H9 (cell line): ENCODE results near the gene CASP10. TPM values are rescaled to one million over a fixed set of nuclear protein-coding genes. Genes with fewer than 3 reads are reported as not detected.

Experiments used
- DNase-seq: peaks from one replicate; pipeline ENCODE4 v3.0.0-alpha.2; 2017
- H2AFZ ChIP-seq: one replicate; pipeline ENCODE4 v1.6.1; 2013; ENCODE audit warnings: mild to moderate bottlenecking, low read length, control low read depth, moderate library complexity
- H2AK5ac ChIP-seq: 2 replicates; pipeline ENCODE4 v1.6.1; 2013; ENCODE audit warnings: low read length, control low read depth, mixed read lengths; ENCODE audit not compliant: insufficient read length
- H2BK120ac ChIP-seq: one replicate; pipeline ENCODE4 v1.6.1; 2013; ENCODE audit warnings: low read depth, mild to moderate bottlenecking, low read length, control low read depth, inconsistent platforms; ENCODE audit not compliant: poor library complexity, severe bottlenecking
- H2BK12ac ChIP-seq: 2 replicates; pipeline ENCODE4 v1.6.1; 2013; ENCODE audit warnings: low read length, control low read depth, mixed read lengths, low read depth; ENCODE audit not compliant: insufficient read length
- H2BK15ac ChIP-seq: 2 replicates; pipeline ENCODE4 v1.6.1; 2013; ENCODE audit warnings: low read depth, low read length, control low read depth
- H2BK20ac ChIP-seq: one replicate; pipeline ENCODE4 v1.6.1; 2013; ENCODE audit warnings: low read depth, mild to moderate bottlenecking, low read length, control low read depth, inconsistent platforms; ENCODE audit not compliant: poor library complexity, severe bottlenecking
- H2BK5ac ChIP-seq: 2 replicates; pipeline ENCODE4 v1.6.1; 2013; ENCODE audit warnings: low read length, control low read depth, mixed read lengths; ENCODE audit not compliant: insufficient read length
- H3K14ac ChIP-seq: 2 replicates; pipeline ENCODE4 v1.6.1; 2013; ENCODE audit warnings: low read length, control low read depth; ENCODE audit not compliant: insufficient read depth
- H3K18ac ChIP-seq: 2 replicates; pipeline ENCODE4 v1.6.1; 2013; ENCODE audit warnings: low read depth, mild to moderate bottlenecking, mixed read lengths, low read length, control low read depth; ENCODE audit not compliant: insufficient read length
- H3K23ac ChIP-seq: 2 replicates; pipeline ENCODE4 v1.6.1; 2013; ENCODE audit warnings: low read length, control low read depth, mixed read lengths, low read depth; ENCODE audit not compliant: insufficient read length
- H3K23me2 ChIP-seq: 2 replicates; pipeline ENCODE4 v1.6.1; 2013; ENCODE audit warnings: low read depth, mild to moderate bottlenecking, mixed read lengths, low read length, control low read depth; ENCODE audit not compliant: insufficient read length, poor library complexity, severe bottlenecking
- H3K27ac ChIP-seq: 2 replicates; pipeline ENCODE4 v1.5.1; 2013; ENCODE audit warnings: low read length, control low read depth, mixed read lengths, low read depth; ENCODE audit not compliant: insufficient read length
- H3K27me3 ChIP-seq: 2 replicates; pipeline ENCODE4 v1.6.1; 2013; ENCODE audit warnings: low read length, control low read depth, inconsistent platforms; ENCODE audit not compliant: insufficient read depth
- H3K4ac ChIP-seq: 2 replicates; pipeline ENCODE4 v1.6.1; 2013; ENCODE audit warnings: low read depth, mild to moderate bottlenecking, control low read depth, inconsistent platforms, low read length, moderate library complexity
- H3K4me1 ChIP-seq: 2 replicates; pipeline ENCODE4 v1.6.1; 2013; ENCODE audit warnings: low read length, control low read depth, inconsistent platforms; ENCODE audit not compliant: insufficient read depth
- H3K4me2 ChIP-seq: 2 replicates; pipeline ENCODE4 v1.6.1; 2013; ENCODE audit warnings: low read length, control low read depth, mixed read lengths; ENCODE audit not compliant: insufficient read length, insufficient read depth
- H3K56ac ChIP-seq: 2 replicates; pipeline ENCODE4 v1.6.1; 2013; ENCODE audit warnings: low read depth, mild to moderate bottlenecking, mixed read lengths, low read length, control low read depth; ENCODE audit not compliant: insufficient read length
- H3K79me1 ChIP-seq: 2 replicates; pipeline ENCODE4 v1.6.1; 2013; ENCODE audit warnings: low read depth, mild to moderate bottlenecking, moderate library complexity, low read length, control low read depth, inconsistent platforms; ENCODE audit not compliant: insufficient read depth, poor library complexity, severe bottlenecking
- H3K79me2 ChIP-seq: 2 replicates; pipeline ENCODE4 v1.6.1; 2013; ENCODE audit warnings: low read length, control low read depth, inconsistent platforms; ENCODE audit not compliant: insufficient read depth
- H3K9ac ChIP-seq: 2 replicates; pipeline ENCODE4 v1.6.1; 2013; ENCODE audit warnings: low read length, control low read depth, mixed read lengths; ENCODE audit not compliant: insufficient read length; ENCODE audit errors: extremely low read depth
- H3K9me3 ChIP-seq: one replicate; pipeline ENCODE4 v1.6.1; 2013; ENCODE audit warnings: low read depth, low read length, inconsistent platforms; ENCODE audit not compliant: control insufficient read depth
- H3T11ph ChIP-seq: one replicate; pipeline ENCODE4 v1.6.1; 2013; ENCODE audit warnings: mild to moderate bottlenecking, low read length, control low read depth, inconsistent platforms
- H4K20me1 ChIP-seq: one replicate; pipeline ENCODE4 v1.6.1; 2013; ENCODE audit not compliant: control insufficient read depth, insufficient read length, insufficient read depth
- H4K5ac ChIP-seq: 2 replicates; pipeline ENCODE4 v1.6.1; 2013; ENCODE audit warnings: low read depth, mild to moderate bottlenecking, mixed read lengths, low read length, control low read depth; ENCODE audit not compliant: insufficient read length
- H4K8ac ChIP-seq: replicated peaks from 2 replicates; pipeline ENCODE4 v1.6.1; 2013; ENCODE audit warnings: low read length, control low read depth, mixed read lengths, low read depth; ENCODE audit not compliant: insufficient read length
- H4K91ac ChIP-seq: 2 replicates; pipeline ENCODE4 v1.6.1; 2013; ENCODE audit warnings: low read depth, mild to moderate bottlenecking, moderate library complexity, mixed read lengths, low read length, control low read depth; ENCODE audit not compliant: insufficient read length
- H3K27ac Mint-ChIP-seq, 3 experiments: 2 replicates in 2 of 3; 3 replicates in 1 of 3; pipeline ENCODE4 v1.8.0; 2020 to 2021; ENCODE audit warnings: mixed read lengths in 3 of 3, mild to moderate bottlenecking in 1 of 3, moderate library complexity in 1 of 3
- H3K27me3 Mint-ChIP-seq: 2 replicates; pipeline ENCODE4 v1.8.0; 2021; ENCODE audit warnings: low read depth, mild to moderate bottlenecking, moderate library complexity, mixed read lengths
- H3K36me3 Mint-ChIP-seq, 3 experiments: 2 replicates in 2 of 3; 3 replicates in 1 of 3; pipeline ENCODE4 v1.8.0; 2020 to 2021; ENCODE audit warnings: low read depth in 3 of 3, mixed read lengths in 3 of 3; ENCODE audit not compliant: insufficient read depth in 1 of 3
- H3K4me1 Mint-ChIP-seq, 2 experiments: 2 replicates each; pipeline ENCODE4 v1.8.0; 2020; ENCODE audit warnings: mixed read lengths in 2 of 2
- H3K4me3 Mint-ChIP-seq, 2 experiments: 2 replicates in 1 of 2; 3 replicates in 1 of 2; pipeline ENCODE4 v1.8.0; 2020 to 2021; ENCODE audit warnings: mild to moderate bottlenecking in 2 of 2, mixed read lengths in 2 of 2, moderate library complexity in 1 of 2
- H3K9me3 Mint-ChIP-seq, 2 experiments: 2 replicates in 1 of 2; 3 replicates in 1 of 2; pipeline ENCODE4 v1.8.0; 2020; ENCODE audit warnings: mild to moderate bottlenecking in 2 of 2, mixed read lengths in 2 of 2, moderate library complexity in 1 of 2
- CTCF ChIP-seq: fragments of 200-600 bp; sonication (generic); conservative IDR thresholded peaks from 3 replicates; pipeline ENCODE4 v1.8.0; 2021; ENCODE audit warnings: antibody characterized with exemption, mild to moderate bottlenecking
- WGBS: extraction: QIAGEN DNeasy Blood & Tissue Kit; methylation state at CpG from one replicate; pipeline ENCODE4 v1.1.7; 2013; ENCODE audit warnings: missing lambda C conversion rate, low lambda C conversion rate, mixed read lengths; ENCODE audit not compliant: insufficient read length; ENCODE audit errors: extremely low coverage; 5-methylcytosine and 5-hydroxymethylcytosine counted together
- total RNA-seq: library from RNA; stranded (reverse); gene quantifications from 2 replicates; pipeline ENCODE4 v1.2.1, GENCODE V29; 2021

CASP10 gene
- total RNA-seq, 1 experiment from 2014 or later = 2.7 TPM

- TF ChIP-seq CTCF = no peak
- no peak overlapping the region for H2BK120ac ChIP-seq
- no peak overlapping the region for H3K4me2 ChIP-seq
- H4K91ac ChIP-seq = no peak overlapping the region
- no peak overlapping the region for H4K8ac ChIP-seq
- H2BK15ac ChIP-seq = no peak overlapping the region; the same call in 1 of the 2 replicates
- no peak overlapping the region for H3K56ac ChIP-seq
- H3K9ac ChIP-seq = no peak overlapping the region
- no peak overlapping the region for H3K4ac ChIP-seq
- no peak overlapping the region for H2BK20ac ChIP-seq
- no peaks in the 10 kb centered on the region for H3K9me3 ChIP-seq
- H3K4me1 ChIP-seq = peaks cover 3% of the 10 kb centered on the region; the same call in 1 of the 2 replicates
- H3K23ac ChIP-seq = no peak overlapping the region
- no peaks in the 10 kb centered on the region for H3K27me3 Mint-ChIP-seq
- H3K27ac ChIP-seq = no peak overlapping the region
- no peaks in the 10 kb centered on the region for H3K23me2 ChIP-seq
- H3K18ac ChIP-seq = no peak overlapping the region
- peaks cover 0 to 6% (median 3%) of the 10 kb centered on the region in 3 experiments; a peak in 2 of 7 replicates for H3K36me3 Mint-ChIP-seq
- no peak overlapping the region for H2BK12ac ChIP-seq
- peaks cover 5 to 17% of the 10 kb centered on the region in 2 experiments for H3K4me1 Mint-ChIP-seq
- WGBS = no CpG with 5 or more reads among the region's 3 CpGs
- H3K79me2 ChIP-seq = no peaks in the 10 kb centered on the region
- no peak overlapping the region for H2BK5ac ChIP-seq
- H3K9me3 Mint-ChIP-seq = no peaks in the 10 kb centered on the region
- H2AK5ac ChIP-seq = no peak overlapping the region
- H3K27ac Mint-ChIP-seq = no peak overlapping the region
- DNase-seq = no peak
- H3K4me3 Mint-ChIP-seq = no peak overlapping the region
- H3K27me3 ChIP-seq = no peaks in the 10 kb centered on the region
- no peak overlapping the region for H3T11ph ChIP-seq
- H3K79me1 ChIP-seq = no peaks in the 10 kb centered on the region
- no peaks in the 10 kb centered on the region for H4K20me1 ChIP-seq
- H4K5ac ChIP-seq = no peak overlapping the region
- no peak overlapping the region for H3K14ac ChIP-seq
- H2AFZ ChIP-seq = no peak overlapping the region
These were observed 32.4 kb upstream of the CASP10 start for GRCh38 chr2:201150454-201151020.
